HG03139 (cell line): ENCODE measurements around the gene NOM1.
A peak's percentile ranks its signal among the peaks of the same experiment; 100 is the strongest.

Source experiments
- ATAC-seq: cut with Tn5 transposase; IDR thresholded peaks from one replicate; pipeline ENCODE4 v1.9.1; 2021; ENCODE audit not compliant: unreplicated experiment

NOM1 gene

DNA sequence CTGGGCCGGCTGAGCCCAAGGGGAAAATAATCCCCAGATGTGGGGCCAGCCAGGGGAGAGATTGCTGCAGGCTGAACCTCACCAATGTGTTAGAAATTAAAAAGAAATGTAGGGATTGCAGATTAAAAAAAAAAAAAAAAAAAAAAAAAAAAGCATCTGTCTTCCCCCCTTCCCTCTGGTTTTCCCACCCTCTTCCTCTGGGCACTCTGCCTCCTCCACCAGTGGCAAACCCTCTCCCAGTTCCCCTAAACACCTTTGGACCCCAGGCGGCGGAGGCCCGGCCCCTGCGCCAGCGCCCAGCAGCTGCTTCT, 53.9 kb downstream of the NOM1 start:
- ATAC-seq = no peak

DNA sequence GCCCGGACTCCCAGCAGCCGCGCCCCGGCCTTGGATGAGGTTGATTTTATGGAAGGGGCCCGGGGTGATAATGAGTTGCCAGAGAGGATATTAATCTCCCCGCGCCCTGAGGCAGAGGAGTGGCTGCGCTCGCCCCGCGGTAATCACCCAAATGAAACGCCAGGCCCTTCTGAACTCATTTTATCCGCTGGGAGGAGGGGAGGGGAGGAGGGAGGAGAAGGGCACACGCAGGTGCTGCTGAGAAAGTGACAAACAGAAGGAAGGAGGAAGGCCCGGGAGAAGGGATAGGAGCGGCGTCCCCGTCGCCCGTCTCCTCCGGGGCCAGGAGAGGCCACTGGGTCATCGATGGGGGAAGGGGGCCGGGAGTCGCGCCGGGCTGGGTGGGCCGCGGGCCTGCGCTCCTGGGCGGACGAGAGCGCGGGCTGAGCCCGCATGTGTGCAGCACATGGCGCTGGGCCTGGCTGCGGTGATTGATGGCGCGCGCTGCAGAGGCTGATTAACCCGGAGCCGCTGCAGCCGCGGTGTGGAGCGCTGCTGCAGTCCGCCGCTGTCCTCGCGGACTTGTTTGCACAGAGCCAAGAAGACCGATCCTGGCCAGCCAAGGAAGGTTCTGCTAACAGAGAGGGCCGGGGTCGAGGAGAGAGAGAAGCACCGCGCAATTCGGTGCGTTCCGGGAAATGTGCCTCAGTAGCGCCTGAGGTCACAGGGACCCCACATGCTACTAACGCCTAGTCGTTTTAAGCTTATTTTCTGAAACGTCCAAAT, 54.4 kb downstream of the NOM1 start:
- no peak for ATAC-seq

DNA sequence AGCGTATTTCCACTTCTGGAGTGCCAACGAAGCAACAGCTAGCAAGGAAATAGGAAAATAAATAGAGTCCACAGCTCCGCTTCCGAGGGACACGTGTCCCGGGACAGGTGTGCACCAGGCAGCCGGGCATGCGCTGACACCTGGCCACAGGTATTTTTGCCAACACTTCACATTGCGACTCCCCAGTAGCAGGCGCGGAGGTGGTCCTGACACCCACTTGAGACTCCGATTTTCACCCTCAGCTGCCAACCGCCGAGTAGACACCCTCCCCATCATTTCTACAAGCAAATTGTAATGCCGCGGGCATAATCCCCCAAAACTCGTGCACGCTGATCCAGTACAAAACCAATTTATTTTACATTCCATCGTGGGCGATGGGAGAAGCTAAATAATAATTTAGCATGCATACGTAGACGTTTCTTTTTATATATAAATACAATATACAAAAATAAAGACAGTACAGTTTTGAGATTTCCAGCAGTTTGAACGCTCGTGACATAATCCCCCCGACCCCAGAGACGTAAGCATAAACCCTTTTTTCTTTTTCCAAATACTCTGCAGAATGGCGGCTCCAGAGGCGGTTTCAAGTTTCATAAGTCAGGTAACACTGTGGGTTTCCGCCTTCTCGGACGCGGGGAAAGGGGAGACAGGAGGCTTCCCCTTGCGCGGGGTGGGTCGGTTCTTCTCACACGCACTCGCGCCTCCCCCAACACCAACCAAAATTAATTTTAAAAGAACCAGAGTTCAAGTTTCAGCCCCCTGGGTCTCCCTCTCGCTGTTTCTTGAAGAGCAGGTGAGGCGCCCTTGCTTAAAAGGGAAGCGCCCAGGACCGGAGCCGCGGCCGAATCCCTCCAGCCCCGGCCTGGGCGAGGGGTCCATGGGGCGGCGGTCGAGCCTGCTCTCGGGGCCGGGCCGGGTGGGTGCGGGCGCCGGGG, 55.3 kb downstream of the NOM1 start:
- no peak for ATAC-seq

DNA sequence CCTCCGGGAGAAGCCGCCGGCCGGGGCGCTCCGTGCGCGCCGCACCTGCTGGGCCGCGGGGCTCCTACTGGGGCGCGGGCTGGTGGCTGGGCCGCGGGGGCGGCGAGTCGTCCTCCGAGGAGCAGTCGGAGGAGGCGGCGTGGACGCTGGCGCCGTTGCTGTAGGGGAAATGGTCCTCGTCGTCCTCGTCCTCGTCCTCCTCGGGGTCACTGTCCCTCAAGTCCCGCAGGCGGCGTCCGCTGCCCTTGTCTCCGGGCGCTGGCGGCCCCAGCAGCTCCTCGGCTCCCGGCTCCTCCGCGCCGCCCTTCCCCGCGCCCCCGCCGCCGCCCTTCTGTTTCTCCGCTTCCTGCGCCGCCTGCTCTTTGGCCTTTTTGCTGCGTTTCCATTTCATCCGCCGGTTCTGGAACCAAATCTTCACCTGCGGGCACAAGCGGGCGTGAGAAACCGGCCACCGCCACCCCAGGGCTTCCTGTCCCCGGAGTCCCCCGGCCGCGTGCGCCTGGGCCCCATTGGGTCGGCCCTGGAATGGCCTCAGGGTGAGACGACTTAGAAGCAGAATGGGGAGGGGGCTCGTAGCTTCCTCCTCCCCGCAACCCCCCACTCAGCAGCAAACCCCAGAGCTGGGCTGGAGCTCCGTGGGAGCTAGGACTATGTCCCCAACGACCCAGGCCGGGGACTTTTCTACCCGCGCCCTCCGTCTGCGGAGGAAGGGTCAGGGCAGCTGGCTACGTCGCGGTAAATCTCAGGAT, 56.1 kb downstream of the NOM1 start:
- ATAC-seq = no peak

DNA sequence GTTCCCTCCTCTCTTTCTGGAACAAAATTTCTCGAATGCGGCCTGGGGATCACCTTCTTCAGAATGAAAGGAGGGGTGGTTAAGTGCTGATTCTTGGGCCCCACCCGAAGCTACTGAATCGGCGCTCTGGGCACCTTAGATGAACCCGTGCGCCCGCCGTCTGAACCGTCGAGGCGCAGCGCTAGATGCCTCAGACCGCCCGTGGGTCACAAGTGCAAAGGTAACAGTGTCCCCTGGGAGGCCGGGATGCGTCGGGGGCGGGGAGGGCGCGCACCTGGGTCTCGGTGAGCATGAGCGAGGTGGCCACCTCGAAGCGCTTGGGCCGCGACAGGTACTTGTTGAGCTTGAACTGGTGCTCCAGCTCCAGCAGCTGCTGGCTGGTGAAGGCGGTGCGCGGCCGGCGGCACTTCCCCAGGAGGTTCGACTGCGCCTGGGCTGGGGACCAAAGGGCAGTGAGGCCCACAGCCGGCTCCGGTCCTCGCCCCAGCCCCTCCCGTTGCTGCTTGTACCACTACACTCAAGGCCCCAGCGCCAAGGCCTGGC, 56.8 kb downstream of the NOM1 start:
- ATAC-seq = no peak

DNA sequence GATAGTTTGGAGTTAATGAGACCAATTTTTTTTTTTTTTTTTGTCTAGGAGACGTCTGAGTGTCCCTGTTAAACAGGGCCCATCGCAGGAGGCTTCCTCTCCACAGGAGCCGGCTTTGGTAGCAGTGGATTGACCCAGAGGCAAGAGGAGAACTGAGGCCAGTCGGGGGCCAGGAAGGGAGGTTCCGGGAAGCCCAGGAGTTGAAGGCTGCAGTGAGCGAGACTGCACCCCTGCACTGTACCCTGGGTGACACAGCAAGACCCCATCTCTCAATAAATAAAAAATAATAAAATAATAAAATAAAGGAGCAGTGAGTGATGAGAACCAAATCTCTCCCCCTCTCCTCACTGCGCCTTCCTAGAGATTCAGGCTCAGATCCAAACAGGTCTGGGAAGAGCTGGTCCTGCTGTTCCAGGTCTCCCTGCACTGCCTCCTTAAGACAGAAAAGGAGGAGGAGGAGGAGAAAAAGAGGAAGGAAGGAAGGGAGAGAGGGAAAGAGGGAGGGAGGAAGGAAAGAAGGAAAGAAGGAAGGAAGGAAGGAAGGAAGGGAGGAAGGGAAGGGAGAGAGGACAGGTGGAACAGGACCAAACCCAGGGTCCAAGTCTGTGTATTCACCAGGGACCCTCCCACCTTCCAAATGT, 57.4 kb downstream of the NOM1 start:
- ATAC-seq = no peak

DNA sequence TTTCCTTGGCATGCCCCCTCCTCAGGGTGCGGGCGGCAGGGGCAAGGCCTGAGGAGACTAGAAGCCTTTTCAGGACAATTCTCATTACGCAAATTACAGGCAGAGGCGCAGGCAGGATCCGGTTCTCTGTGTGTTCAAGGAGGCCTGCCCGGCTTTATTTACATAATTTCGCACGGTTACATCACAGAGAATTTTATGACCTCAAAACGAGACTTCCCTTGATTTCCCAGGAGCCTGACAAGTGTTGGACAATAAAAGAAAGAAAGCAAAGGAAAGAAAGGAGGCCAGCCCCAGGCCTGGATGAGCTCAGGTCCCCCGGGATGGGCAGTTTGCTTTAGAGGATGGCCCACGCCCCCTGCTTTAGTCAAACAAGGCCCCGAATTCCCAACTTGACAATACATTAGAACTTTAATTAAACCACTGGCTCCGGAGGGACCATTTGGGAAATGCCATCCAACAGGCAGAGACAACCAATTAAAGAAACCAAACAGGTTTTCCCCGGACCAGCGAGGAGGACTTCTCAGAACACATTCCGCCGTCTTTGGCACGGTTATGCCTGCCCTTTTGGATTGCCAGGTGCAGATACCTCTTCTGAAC, 58.1 kb downstream of the NOM1 start:
- no peak for ATAC-seq

DNA sequence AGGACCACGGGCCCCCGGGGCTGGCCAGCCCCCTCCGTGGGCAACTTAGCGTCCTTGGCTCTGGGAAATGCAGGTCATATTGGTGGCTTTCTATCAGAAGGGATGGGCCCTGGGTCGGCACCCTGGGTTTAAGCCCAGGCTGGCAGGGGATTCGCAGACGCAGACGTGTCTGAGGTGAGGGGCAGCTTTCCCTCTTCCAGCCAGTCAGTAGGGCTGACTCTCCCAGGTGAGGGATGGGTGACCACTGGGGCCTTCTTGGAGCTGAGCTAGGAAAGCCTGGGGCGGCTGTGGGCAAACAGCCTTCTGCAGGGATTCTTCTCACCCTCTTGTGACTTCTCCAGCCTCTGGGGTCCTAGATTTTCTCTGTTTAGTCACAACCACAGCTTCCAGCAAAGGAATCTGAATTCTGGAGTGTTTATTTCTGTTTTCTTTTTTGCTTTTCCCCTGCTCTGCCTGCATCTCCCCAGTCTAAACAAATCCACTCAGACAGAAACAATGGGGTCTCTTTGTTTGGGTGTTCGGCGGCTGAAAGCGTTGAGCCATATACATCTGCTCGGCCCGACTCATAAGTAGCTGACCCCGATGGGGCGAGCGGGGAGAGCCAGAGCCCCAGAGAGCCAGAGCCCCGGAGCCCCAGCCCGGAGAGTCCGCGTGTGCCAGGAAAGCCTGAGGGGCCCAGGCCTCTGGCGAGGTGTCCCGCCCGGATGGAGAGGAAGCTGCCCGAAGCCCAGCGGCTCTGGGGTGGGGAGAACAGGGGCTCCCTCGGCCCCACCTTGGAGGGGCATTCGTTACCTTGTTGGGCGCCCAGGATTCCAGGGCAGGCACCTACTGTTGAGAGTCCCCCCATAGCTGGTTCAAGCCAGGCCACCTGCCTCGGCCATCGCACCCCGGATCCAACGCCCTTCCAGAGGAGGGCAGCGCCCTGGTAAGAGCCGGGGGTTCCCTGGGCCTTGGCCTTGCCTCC, 59.0 kb downstream of the NOM1 start:
- ATAC-seq = no peak

DNA sequence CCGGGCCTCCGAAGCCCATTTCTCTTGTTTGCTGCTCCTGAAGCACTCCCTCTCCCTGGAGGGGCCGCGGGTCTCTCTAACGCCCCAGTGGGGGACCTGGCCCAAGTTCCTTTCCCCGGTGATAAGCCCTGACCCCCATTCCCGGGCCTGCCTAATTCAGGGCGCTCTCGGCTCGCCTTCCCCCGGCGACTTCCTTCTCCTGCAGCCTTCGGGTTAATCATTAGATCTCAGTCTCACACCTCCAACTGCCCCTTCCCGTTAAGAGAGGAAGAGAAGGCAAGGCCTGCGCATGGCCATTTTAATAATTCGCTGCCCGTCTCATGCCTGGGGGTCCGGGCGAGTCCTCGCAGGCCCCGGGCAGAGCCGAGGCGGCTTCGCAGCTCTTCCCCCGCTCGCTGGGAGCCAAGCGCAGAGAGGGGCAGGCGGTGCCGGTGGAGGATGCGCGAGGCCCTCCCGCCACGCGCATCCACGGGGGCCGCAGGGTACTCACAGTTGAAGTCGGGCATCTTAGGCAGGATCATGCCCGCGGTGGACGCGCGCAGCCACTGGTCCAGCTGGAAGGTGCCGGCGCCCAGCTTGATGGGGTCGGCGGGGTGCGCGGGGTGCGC, 59.8 kb downstream of the NOM1 start:
- ATAC-seq = peak; percentile 24

DNA sequence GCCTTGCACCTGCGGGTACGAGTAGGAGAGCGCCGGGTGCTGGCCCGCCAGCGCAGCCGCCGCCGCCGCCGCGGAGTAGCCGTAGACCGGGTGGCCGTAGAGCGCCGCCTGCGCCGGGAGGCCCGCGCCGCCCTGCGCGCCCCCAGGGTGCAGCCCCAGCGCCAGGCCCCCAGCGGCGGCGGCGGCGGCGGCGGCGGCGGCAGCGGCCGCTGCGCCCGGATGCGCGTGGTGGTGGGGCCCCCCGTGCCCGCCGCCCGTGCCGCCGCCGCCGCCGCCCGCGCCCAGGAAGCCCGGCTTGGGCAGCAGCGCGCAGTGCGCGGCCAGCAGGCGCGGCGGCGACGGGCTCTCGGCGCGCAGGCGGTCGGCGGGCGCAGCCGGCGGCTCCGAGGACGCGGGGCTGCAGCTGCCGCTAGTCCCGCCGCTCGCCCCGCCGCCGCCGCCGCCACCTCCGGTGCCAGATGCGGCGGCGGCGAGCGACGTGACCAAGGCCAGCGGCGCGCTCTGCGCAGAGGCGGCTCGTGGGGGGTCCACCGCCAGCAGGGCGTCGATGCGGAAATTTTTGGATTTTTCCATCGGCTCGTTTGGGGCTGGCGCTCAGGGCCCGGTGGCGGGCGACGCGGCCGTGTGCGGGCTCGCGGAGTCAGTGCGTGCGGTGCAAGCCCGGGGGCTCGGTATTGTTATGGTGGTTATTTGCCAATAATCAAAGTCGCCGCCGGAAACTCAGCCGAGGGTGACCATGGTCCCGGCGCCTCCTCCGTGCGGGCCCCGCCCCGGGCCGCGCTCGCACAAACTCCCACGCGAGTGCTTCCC, 60.5 kb downstream of the NOM1 start:
- ATAC-seq = peak; percentile 19

DNA sequence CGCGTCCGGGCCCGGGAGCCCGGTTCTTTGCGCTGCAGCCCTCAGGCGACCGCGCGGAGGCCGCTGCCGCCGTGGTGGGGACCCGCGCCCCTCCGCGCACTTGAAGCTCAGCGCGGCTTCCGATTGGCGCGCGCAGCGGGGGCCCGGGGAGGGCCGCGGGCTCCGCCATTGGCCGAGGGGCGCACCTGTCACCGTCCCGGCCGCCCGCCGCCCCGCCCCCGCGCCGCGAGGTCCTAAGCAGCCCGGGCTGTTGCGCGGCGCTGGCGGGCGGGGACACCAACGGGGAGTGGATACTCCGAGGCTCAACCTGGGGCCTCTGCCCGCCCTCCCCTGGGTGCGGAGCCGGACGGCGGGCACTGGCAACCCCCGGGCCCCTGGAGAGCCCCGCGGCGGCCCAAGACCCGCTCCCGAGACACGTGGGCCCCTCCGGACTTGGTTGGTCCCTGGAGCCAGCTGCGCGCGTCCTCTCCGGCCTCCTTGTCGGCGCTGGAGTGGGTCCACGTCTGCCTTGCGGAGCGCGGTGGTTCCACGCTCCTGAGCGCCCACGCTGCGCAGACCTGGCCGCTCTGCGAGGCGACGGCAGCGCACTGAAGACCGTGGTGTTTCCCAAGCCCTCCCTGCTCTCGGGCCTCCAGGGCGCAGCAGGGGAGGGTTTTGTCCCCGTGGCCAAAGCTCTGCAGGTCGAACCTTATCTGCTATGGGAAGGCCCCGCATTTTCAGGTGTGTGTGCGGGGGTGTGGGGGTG, 61.2 kb downstream of the NOM1 start, which contains the start of gene MNX1:
MNX1 (minus strand) TSS at position 76 of the 745 bp plus-strand sequence. CDS start 313 bp downstream, outside the sequence.
- peak; percentile 66 for ATAC-seq

DNA sequence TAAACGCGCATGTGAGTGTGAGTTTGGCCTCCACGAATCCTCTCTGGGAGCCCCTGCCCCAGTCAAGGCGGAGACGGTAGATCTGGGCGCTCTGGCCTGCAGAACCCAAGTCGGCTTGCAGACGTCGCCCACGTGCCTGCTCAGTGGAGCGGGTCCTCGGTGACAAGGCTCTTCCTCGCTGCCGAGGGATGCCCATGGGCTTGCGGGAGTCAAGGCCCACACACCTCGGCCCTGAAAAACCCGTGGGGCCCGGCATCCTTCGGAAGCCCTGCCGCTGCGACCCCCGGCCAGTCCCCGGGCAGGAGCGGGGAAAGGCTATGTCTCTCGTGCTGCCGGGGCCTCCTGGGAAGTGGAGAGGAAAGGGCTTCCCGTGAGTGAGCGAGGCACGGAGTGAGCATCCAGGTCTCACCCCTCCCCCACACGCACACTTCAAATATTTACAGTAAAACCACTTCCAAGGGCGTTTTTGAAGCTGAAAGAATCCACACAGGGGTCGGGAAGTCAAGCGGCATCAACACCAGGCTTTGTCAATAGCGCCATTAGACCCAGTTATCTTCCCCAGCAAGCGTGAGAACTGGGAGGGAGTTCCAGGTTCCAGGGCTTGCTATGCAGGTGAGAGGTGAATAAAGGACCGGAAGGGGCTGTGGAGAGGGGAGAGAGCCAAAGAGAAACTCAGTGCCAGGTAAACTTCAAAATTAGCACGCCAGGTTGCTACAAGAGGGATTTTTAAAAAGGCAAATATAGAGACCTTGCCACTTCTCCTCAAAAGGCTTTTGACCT, 62.0 kb downstream of the NOM1 start:
- no peak for ATAC-seq

DNA sequence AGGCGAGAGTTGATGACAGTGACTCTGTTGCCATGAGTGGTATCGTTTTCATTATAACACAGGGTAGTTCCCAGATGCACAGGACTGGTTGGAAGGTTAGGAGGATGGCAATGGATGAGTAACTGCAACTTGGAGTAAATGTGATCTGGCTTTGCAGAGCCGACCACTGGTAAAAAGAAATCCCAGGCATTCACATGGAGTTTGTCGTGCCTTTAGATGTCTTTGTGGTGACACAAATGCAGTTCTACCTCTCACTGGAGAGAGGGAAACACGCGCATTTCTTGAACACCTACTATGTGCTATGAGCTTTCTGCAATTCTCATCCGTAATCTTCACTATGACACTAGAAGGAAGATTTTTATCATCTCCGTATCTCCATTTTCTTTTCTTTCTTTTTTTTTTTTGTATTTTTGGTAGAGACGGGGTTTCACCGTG, 62.6 kb downstream of the NOM1 start:
- no peak for ATAC-seq

DNA sequence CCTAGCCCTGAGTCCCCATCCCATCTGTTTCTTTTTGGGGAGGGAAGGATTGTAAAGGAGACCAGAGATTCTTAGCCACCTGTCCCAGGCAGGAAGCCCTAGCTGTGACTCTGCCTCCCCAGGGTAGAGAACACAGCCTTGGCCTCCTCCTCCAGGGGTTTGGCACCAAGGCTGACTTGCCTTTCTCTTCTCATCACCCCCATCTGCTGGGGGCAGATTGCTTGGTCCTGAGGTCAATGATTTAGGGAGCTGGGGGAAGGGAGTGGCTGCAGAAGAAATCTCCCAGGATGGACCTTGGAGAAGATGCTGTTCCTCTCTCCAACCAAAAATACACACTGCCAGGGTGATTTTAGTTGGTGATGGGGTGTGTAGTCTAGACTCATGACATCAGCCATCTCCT, 63.6 kb downstream of the NOM1 start:
- no peak for ATAC-seq

DNA sequence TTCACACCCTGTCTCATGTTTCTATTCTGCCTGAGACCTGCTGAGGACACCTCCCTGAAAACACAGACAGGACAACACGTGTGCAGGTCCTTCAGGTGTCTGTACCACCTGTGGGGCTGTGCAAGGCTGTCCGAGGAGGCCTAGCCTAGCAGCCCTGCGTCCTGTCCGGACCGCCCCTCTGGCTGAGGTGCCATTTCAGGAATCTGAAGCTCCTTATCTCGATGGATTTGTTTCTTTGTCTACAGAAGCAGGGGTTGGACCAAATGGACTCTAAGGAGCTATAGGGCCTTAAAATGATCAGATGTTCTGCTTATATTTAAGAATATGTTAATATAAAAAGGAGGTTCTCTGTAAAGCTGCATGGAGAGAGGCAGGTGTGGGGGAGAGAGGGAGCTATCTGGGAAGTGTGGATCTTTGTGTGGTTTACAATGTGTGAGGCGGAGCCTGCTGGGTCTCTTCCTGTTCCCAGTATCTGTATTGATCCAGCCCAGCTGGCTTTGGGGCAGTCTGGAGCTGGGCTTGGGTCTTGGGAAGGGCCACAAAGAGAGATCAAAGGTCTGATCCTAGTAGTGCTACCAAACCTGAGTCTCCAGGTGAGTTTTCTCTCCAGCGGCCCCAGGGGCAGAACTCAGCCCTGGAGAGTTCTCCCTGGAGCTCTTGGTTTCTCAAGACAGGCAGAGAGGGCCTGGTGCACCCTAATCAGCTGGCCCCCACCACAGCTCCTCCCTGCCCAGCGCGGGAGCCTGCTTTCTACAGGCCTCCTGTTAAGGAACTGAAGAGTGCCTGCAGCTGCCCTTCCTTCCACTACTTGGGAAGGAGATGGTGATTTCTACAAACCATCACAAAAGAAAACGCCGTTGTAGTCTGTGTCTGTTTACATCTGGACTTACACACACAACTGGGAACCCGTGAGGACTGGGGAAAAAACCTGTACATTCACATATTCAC, 64.4 kb downstream of the NOM1 start:
- ATAC-seq = no peak
